K562 (cell line): ENCODE data around the gene SYNCRIP. TPM values are rescaled to one million over a fixed set of nuclear protein-coding genes. Genes with fewer than 3 reads are reported as not detected.
A peak's percentile ranks its signal among the peaks of the same experiment; 100 is the strongest.

Experiments
- FOXK2 ChIP-seq, 2 experiments: fragments of 450-650 bp; IDR thresholded peaks in 1 of 2; conservative IDR thresholded peaks in 1 of 2; 2 replicates each; pipeline ENCODE4 v1.6.1; 2016; ENCODE audit warnings: low read depth in 2 of 2, mild to moderate bottlenecking in 1 of 2
- MAFK ChIP-seq: IDR thresholded peaks from 2 replicates; pipeline ENCODE4 v1.6.1; 2011; ENCODE audit warnings: low read length, improper control_type of control experiment
- MBD2 ChIP-seq: sonication (generic); IDR thresholded peaks from 2 replicates; pipeline ENCODE4 v1.6.1; 2016; ENCODE audit warnings: low read depth, borderline replicate concordance
- RBM15 ChIP-seq: fragments of 200-400 bp; formaldehyde crosslinking; IDR thresholded peaks from 2 replicates; pipeline ENCODE4 v1.6.1; 2018; ENCODE audit warnings: mild to moderate bottlenecking, low read length, moderate library complexity; ENCODE audit not compliant: insufficient read depth
- SETDB1 ChIP-seq: IDR thresholded peaks from one replicate; pipeline ENCODE4 v1.6.1; 2012; ENCODE audit warnings: low read length, control low read depth, inconsistent platforms
- SMAD2 ChIP-seq: fragments of 150-350 bp; IDR thresholded peaks from 2 replicates; pipeline ENCODE4 v1.6.1; 2014; ENCODE audit warnings: low read depth, mild to moderate bottlenecking, low read length
- SP2 ChIP-seq: IDR thresholded peaks from 2 replicates; pipeline ENCODE4 v1.6.1; 2011; ENCODE audit warnings: mild to moderate bottlenecking, low read depth, low read length, moderate library complexity; ENCODE audit not compliant: poor library complexity, severe bottlenecking; ENCODE audit errors: extremely low read depth
- ZNF57 ChIP-seq: fragments of 450-650 bp; formaldehyde crosslinking; IDR thresholded peaks from 2 replicates; pipeline ENCODE4 v1.4.0; 2020; ENCODE audit warnings: mild to moderate bottlenecking, moderate library complexity
- ZNF79 ChIP-seq: fragments of 250-450 bp; sonication (Bioruptor Pico); IDR thresholded peaks from 2 replicates; pipeline ENCODE4 v1.4.0; 2020; ENCODE audit warnings: low read depth, mild to moderate bottlenecking, moderate library complexity
- polyA plus RNA-seq, 8 experiments: library from polyadenylated mRNA; depleted of rRNA in 4 of 8; stranded (reverse) in 5 of 8; unstranded in 3 of 8; fragments of >200 nt; fragmentation: Nextera tagmentation in 2 of 8; fragmentation: Illumina TruSeq in 1 of 8; extraction: Ambion mirVana in 2 of 8; extraction: Trizol in 1 of 8; gene quantifications; 2 replicates each; pipeline versions ENCODE4 v1.2.1 to v1.2.3, GENCODE V29; 2011 to 2014; ENCODE audit warnings: inconsistent platforms in 1 of 8, missing spikeins in 1 of 8
- total RNA-seq, 7 experiments: library from RNA; depleted of rRNA in 6 of 7; stranded (reverse); fragments of >200 nt in 6 of 7; fragmentation: Illumina TruSeq in 2 of 7; extraction: Trizol in 2 of 7; gene quantifications; 2 replicates each; pipeline versions ENCODE4 v1.2.1 to v1.2.3, GENCODE V29; 2011 to 2021; ENCODE audit warnings: low replicate concordance in 1 of 7
- TF ChIP-seq, protein P1 (sequence below): fragments of 250-450 bp; sonication (Bioruptor Pico); IDR thresholded peaks from 2 replicates; pipeline ENCODE4 v1.9.0; 2021; ENCODE audit warnings: mild to moderate bottlenecking
- TF ChIP-seq, protein P2 (sequence below), 3 experiments: fragments of 200-800 bp in 1 of 3; fragments of 250-450 bp in 1 of 3; fragments of 450-650 bp in 1 of 3; sonication (Bioruptor Pico) in 1 of 3; sonication (Bioruptor generic) in 1 of 3; formaldehyde crosslinking in 1 of 3; IDR thresholded peaks; 2 replicates each; pipeline versions ENCODE4 v1.6.1 to v1.8.0; 2016 to 2022; ENCODE audit warnings: mild to moderate bottlenecking in 2 of 3, missing genetic modification characterization in 2 of 3, missing compliant biosample characterization in 1 of 3, moderate library complexity in 1 of 3
- TF ChIP-seq, protein P3 (sequence below), 2 experiments: fragments of 450-650 bp; IDR thresholded peaks; 2 replicates each; pipeline ENCODE4 v1.6.1; 2018; ENCODE audit warnings: mild to moderate bottlenecking in 2 of 2, low read depth in 1 of 2; ENCODE audit not compliant: partially characterized antibody in 2 of 2
- TF ChIP-seq, protein P4 (sequence below): fragments of 150-350 bp; IDR thresholded peaks from 2 replicates; pipeline ENCODE4 v1.6.1; 2014; ENCODE audit warnings: low read depth, mild to moderate bottlenecking, low read length, borderline replicate concordance

SYNCRIP gene
- total and polyA plus RNA-seq, 9 of the 15 experiments (the other 6 are each of a cell fraction or from before 2014, with no cell fraction given), result 46.5 to 295 (median 140) TPM

DNA sequence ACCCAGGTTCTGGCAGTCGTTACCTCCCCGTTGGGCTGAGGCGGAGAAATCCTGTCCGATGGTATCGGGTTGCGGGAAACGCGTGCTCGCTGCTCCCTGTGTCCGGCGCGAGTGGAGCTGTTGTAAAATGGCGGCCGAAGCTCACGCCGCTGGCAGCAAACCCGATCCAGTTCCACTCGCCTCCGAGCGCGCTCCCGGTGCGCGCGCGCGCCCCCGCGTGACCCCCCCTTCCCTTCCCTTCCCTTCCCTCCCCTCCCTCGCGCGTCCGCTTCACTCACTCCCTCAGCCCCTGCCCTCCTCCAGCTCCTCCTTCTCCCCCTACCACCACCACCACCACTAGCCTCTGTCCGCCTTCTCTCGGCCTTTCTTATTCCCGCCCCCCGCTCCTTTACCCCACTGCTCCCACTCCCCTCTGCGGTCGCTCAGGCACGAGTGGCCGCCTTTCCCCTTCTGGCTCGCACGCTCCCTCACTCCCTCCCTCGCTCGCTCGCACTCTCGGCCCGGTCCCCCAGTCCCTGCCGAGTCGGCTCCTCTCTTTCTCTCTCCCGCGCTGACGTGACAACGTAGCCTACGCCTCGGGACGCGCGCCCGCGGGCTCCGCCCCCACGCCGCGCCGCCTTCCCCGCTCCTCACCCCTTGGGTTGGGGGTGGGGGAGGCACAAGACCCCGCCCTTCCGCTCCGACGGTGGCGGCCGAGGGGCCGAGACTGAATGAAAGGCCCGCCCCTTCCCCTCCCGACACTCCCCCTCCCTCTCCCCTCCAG, at the start of gene SYNCRIP (continued):
- TF ChIP-seq FOXK2 (conservative IDR thresholded peaks at IDR 0.05 in 1 of 2, IDR thresholded peaks at IDR 0.05 in 1 of 2; ENCODE audit: low read depth in 2 of 2), result peak; percentile 56 to 59; a peak in 1 of 4 replicates
- TF ChIP-seq, protein P1, sequence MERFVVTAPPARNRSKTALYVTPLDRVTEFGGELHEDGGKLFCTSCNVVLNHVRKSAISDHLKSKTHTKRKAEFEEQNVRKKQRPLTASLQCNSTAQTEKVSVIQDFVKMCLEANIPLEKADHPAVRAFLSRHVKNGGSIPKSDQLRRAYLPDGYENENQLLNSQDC, result 0 out of 2 replicates have a peak, but pooled peaks have one; percentile 36
- no peak for TF ChIP-seq SMAD2
- TF ChIP-seq MBD2, result peak; percentile 55; the same call in 1 of the 2 replicates
- TF ChIP-seq SP2, result no peak
- no peak for TF ChIP-seq SETDB1
- TF ChIP-seq RBM15, result no peak
- TF ChIP-seq, protein P2, sequence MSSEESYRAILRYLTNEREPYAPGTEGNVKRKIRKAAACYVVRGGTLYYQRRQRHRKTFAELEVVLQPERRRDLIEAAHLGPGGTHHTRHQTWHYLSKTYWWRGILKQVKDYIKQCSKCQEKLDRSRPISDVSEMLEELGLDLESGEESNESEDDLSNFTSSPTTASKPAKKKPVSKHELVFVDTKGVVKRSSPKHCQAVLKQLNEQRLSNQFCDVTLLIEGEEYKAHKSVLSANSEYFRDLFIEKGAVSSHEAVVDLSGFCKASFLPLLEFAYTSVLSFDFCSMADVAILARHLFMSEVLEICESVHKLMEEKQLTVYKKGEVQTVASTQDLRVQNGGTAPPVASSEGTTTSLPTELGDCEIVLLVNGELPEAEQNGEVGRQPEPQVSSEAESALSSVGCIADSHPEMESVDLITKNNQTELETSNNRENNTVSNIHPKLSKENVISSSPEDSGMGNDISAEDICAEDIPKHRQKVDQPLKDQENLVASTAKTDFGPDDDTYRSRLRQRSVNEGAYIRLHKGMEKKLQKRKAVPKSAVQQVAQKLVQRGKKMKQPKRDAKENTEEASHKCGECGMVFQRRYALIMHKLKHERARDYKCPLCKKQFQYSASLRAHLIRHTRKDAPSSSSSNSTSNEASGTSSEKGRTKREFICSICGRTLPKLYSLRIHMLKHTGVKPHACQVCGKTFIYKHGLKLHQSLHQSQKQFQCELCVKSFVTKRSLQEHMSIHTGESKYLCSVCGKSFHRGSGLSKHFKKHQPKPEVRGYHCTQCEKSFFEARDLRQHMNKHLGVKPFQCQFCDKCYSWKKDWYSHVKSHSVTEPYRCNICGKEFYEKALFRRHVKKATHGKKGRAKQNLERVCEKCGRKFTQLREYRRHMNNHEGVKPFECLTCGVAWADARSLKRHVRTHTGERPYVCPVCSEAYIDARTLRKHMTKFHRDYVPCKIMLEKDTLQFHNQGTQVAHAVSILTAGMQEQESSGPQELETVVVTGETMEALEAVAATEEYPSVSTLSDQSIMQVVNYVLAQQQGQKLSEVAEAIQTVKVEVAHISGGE (CRISPR knock-in tag; IDR thresholded peaks at IDR 0.05), result peak in 1 of 3 experiments; percentile 78; a peak in 1 of 6 replicates
- TF ChIP-seq ZNF57, result no peak
- no peak for TF ChIP-seq ZNF79 (CRISPR knock-in tag)
- no peak for TF ChIP-seq MAFK
- TF ChIP-seq, protein P3, sequence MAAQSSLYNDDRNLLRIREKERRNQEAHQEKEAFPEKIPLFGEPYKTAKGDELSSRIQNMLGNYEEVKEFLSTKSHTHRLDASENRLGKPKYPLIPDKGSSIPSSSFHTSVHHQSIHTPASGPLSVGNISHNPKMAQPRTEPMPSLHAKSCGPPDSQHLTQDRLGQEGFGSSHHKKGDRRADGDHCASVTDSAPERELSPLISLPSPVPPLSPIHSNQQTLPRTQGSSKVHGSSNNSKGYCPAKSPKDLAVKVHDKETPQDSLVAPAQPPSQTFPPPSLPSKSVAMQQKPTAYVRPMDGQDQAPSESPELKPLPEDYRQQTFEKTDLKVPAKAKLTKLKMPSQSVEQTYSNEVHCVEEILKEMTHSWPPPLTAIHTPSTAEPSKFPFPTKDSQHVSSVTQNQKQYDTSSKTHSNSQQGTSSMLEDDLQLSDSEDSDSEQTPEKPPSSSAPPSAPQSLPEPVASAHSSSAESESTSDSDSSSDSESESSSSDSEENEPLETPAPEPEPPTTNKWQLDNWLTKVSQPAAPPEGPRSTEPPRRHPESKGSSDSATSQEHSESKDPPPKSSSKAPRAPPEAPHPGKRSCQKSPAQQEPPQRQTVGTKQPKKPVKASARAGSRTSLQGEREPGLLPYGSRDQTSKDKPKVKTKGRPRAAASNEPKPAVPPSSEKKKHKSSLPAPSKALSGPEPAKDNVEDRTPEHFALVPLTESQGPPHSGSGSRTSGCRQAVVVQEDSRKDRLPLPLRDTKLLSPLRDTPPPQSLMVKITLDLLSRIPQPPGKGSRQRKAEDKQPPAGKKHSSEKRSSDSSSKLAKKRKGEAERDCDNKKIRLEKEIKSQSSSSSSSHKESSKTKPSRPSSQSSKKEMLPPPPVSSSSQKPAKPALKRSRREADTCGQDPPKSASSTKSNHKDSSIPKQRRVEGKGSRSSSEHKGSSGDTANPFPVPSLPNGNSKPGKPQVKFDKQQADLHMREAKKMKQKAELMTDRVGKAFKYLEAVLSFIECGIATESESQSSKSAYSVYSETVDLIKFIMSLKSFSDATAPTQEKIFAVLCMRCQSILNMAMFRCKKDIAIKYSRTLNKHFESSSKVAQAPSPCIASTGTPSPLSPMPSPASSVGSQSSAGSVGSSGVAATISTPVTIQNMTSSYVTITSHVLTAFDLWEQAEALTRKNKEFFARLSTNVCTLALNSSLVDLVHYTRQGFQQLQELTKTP (IDR thresholded peaks at IDR 0.05; ENCODE audit: low read depth in 1 of 2, partially characterized antibody in 2 of 2), result peak; percentile 40 to 63
- TF ChIP-seq, protein P4, sequence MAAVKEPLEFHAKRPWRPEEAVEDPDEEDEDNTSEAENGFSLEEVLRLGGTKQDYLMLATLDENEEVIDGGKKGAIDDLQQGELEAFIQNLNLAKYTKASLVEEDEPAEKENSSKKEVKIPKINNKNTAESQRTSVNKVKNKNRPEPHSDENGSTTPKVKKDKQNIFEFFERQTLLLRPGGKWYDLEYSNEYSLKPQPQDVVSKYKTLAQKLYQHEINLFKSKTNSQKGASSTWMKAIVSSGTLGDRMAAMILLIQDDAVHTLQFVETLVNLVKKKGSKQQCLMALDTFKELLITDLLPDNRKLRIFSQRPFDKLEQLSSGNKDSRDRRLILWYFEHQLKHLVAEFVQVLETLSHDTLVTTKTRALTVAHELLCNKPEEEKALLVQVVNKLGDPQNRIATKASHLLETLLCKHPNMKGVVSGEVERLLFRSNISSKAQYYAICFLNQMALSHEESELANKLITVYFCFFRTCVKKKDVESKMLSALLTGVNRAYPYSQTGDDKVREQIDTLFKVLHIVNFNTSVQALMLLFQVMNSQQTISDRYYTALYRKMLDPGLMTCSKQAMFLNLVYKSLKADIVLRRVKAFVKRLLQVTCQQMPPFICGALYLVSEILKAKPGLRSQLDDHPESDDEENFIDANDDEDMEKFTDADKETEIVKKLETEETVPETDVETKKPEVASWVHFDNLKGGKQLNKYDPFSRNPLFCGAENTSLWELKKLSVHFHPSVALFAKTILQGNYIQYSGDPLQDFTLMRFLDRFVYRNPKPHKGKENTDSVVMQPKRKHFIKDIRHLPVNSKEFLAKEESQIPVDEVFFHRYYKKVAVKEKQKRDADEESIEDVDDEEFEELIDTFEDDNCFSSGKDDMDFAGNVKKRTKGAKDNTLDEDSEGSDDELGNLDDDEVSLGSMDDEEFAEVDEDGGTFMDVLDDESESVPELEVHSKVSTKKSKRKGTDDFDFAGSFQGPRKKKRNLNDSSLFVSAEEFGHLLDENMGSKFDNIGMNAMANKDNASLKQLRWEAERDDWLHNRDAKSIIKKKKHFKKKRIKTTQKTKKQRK, result no peak
